Suprapubic skin (tissue), 4 donors: ENCODE measurements around the gene DES. TPM values are rescaled to one million over a fixed set of nuclear protein-coding genes. Genes with fewer than 3 reads are reported as not detected.

Experiments used
- DNase-seq, 2 donors: peaks; one replicate each; pipeline ENCODE4 v3.0.0-alpha.2; 2019; ENCODE audit warnings: low spot score in 2 of 2
- H3K27ac ChIP-seq: fragments of 200-600 bp; sonication (generic); one replicate; pipeline ENCODE4 v1.5.1; 2019
- H3K27me3 ChIP-seq: fragments of 200-600 bp; sonication (generic); one replicate; pipeline ENCODE4 v1.5.1; 2019
- H3K36me3 ChIP-seq: fragments of 200-600 bp; sonication (generic); one replicate; pipeline ENCODE4 v1.5.1; 2019
- H3K4me1 ChIP-seq: fragments of 200-600 bp; sonication (generic); one replicate; pipeline ENCODE4 v1.5.1; 2019
- H3K4me3 ChIP-seq: fragments of 200-600 bp; sonication (generic); one replicate; pipeline ENCODE4 v1.5.1; 2019; ENCODE audit warnings: mild to moderate bottlenecking
- H3K9me3 ChIP-seq: fragments of 200-600 bp; sonication (generic); one replicate; pipeline ENCODE4 v1.5.1; 2019
- CTCF ChIP-seq, 2 donors: fragments of 200-600 bp in 1 of 2; fragments of 450-650 bp in 1 of 2; sonication (generic) in 1 of 2; IDR thresholded peaks; one replicate each; pipeline ENCODE4 v1.5.1; 2016 to 2019; ENCODE audit warnings: antibody characterized with exemption in 2 of 2, mild to moderate bottlenecking in 1 of 2, moderate library complexity in 1 of 2
- EP300 ChIP-seq: sonication (generic); formaldehyde crosslinking; IDR thresholded peaks from one replicate; pipeline ENCODE4 v1.6.1; 2017; ENCODE audit warnings: antibody characterized with exemption
- POLR2A ChIP-seq, 2 donors: fragments of 450-650 bp; IDR thresholded peaks; one replicate each; pipeline ENCODE4 v1.6.1; 2017; ENCODE audit warnings: antibody characterized with exemption in 2 of 2, mild to moderate bottlenecking in 2 of 2, moderate library complexity in 2 of 2
- POLR2AphosphoS5 ChIP-seq, 3 donors: sonication (generic); formaldehyde crosslinking; IDR thresholded peaks; one replicate each; pipeline ENCODE4 v1.6.1; 2017; ENCODE audit warnings: antibody characterized with exemption in 3 of 3
- WGBS: methylation state at CpG from one replicate; pipeline ENCODE4 v1.1.5; 2018; 5-methylcytosine and 5-hydroxymethylcytosine counted together
- total RNA-seq, 4 donors: library from RNA; depleted of rRNA; stranded (reverse); fragments of >200 nt; gene quantifications; one replicate each; pipeline ENCODE4 v1.1.0, GENCODE V29; 2016

The DES gene
- total RNA-seq, 4 donors from 2014 or later = 11.4 to 100 (median 35.6) TPM

DNA sequence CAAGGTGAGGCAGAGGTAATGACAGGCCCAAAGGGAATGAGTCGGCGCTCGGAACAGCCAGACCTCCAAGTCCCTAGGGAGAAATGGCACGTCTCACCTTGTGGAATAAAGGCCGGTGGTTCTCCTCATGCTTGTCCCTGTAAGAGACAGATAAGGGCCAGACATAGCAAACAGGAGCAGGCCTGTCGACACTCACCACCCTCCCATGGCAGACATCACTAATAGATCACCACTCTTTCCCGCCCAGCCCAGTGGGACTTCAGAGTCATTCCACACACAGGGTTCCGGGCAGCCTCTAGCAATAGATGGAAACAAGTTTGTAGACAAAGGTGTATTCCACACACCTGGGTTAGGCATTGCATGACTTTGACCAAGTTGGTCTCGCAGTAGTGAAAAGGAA is 36.7 kb upstream of the DES start:
- H3K9me3 ChIP-seq = no peaks in the 10 kb centered on the region
- no peaks in the 10 kb centered on the region for H3K27me3 ChIP-seq
- TF ChIP-seq POLR2A (IDR thresholded peaks at IDR 0.05) (no peak), POLR2AphosphoS5 (IDR thresholded peaks at IDR 0.05) (no peak), CTCF (IDR thresholded peaks at IDR 0.05) (no peak), EP300 (no peak)
- no peak overlapping the region for H3K27ac ChIP-seq
- H3K4me1 ChIP-seq = peaks cover 2% of the 10 kb centered on the region
- WGBS = 92% methylated on average over 9 of the region's 9 CpGs
- H3K36me3 ChIP-seq = peaks cover 75% of the 10 kb centered on the region
- H3K4me3 ChIP-seq = no peak overlapping the region
- DNase-seq = no peak

DNA sequence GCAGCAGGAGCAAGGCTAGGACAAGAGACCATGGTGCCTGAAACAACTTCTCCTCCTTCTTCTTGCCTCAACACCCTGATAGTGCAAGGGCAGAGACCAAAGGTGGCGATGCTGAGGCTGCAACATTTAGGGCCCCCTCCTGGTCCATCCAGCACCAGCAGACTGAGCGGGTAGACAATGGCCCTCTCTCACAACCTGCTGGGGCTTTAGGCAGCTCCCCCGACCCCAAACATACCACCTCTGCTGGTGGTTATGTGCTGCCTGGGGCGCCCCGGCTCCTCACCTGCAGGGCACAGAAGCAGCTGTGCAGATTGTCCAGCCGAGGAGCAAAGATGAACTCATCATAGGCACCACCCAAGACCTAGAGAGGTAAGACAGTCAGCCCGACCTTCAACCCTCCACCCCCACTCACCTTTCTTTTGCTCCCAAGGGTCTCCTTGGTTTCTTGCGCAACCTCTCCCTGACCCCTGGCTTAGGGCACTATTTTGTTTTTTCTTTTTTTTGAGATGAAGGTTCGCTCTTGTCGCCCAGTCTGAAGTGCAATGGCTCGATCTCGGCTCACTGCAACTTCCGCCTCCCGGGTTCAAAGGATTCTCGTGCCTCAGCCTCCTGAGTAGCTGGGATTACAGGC is 34.0 kb upstream of the DES start:
- H3K36me3 ChIP-seq = peaks cover 62% of the 10 kb centered on the region

GRCh38 chr2:219384859-219385258 is 33.3 kb upstream of the DES start:
- TF ChIP-seq POLR2AphosphoS5 (IDR thresholded peaks at IDR 0.05) (no peak), CTCF (IDR thresholded peaks at IDR 0.05) (no peak), POLR2A (IDR thresholded peaks at IDR 0.05) (no peak), EP300 (no peak)
- Histone ChIP-seq H3K4me3 (no peak overlapping the region), H3K9me3 (no peaks in the 10 kb centered on the region), H3K27me3 (no peaks in the 10 kb centered on the region), H3K36me3 (peaks cover 60% of the 10 kb centered on the region), H3K27ac (no peak overlapping the region), H3K4me1 (peaks cover 13% of the 10 kb centered on the region)
- WGBS = 77% methylated on average over 2 of the region's 2 CpGs
- DNase-seq = no peak

More for the DNA sequence above, 34.0 kb upstream of the DES start:
- Histone ChIP-seq H3K4me1 (peaks cover 13% of the 10 kb centered on the region), H3K27ac (no peak overlapping the region), H3K27me3 (no peaks in the 10 kb centered on the region), H3K4me3 (no peak overlapping the region), H3K9me3 (no peaks in the 10 kb centered on the region)
- WGBS = 90% methylated on average over 15 of the region's 15 CpGs
- TF ChIP-seq CTCF (IDR thresholded peaks at IDR 0.05) (no peak), EP300 (no peak), POLR2AphosphoS5 (IDR thresholded peaks at IDR 0.05) (no peak), POLR2A (IDR thresholded peaks at IDR 0.05) (no peak)
- no peak for DNase-seq

- no peaks in the 10 kb centered on the region for H3K9me3 ChIP-seq
- WGBS = 94% methylated on average over 19 of the region's 19 CpGs
- peaks cover 52% of the 10 kb centered on the region for H3K36me3 ChIP-seq
- no peaks in the 10 kb centered on the region for H3K27me3 ChIP-seq
- TF ChIP-seq POLR2A (IDR thresholded peaks at IDR 0.05) (no peak), EP300 (no peak), CTCF (IDR thresholded peaks at IDR 0.05) (no peak), POLR2AphosphoS5 (IDR thresholded peaks at IDR 0.05) (no peak)
- DNase-seq = no peak
- H3K4me3 ChIP-seq = peak overlapping the region; percentile 78
- peaks cover 13% of the 10 kb centered on the region for H3K4me1 ChIP-seq
- H3K27ac ChIP-seq = no peak overlapping the region
Measured at GRCh38 chr2:219385958-219386520, 32.1 kb upstream of the DES start.

DNA sequence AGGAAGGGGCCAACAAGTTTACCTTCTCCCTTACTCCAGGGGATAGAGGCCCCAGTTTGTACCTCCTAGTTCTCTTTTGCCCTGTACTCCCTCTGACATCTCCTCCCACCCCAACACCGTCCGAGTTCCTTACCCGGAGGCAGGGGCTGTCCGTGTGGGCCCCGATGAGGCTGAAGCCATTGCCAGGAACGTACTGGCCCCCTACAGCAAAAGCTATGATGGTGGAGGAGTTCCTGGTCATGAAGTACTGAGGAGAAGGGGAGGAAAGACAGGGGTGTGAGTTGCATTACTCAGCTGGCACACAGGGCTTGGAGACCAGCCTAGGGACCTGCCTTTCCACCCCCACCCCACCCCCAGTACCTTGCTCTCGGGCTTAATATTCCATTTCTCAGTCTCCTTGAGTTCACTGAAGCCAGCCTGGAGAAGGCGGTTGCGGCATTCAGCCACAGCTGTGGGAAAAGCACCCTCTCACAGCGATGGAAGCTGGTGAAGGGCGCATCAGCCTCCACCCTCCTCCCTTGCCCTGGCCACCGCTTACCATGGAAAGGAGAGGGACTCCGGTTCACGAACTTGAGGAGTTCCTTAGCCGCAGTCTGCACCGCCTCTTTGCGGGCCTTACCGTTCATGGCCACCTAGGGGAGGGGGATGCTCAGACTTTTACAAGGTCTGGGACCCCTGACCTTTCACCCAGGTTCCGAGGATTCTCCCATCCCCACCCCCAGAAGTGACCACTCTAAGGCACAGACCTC is 31.5 kb upstream of the DES start:
- TF ChIP-seq POLR2AphosphoS5 (IDR thresholded peaks at IDR 0.05) (no peak), POLR2A (IDR thresholded peaks at IDR 0.05) (no peak)
- Histone ChIP-seq H3K4me3 (peak overlapping the region; percentile 78), H3K27me3 (no peaks in the 10 kb centered on the region), H3K4me1 (peaks cover 13% of the 10 kb centered on the region), H3K27ac (peak overlapping the region; percentile 95), H3K9me3 (no peaks in the 10 kb centered on the region), H3K36me3 (peaks cover 45% of the 10 kb centered on the region)
- peak in 1 of 2 donors; percentile 74 for DNase-seq
- WGBS = 35% methylated on average over 19 of the region's 19 CpGs
